Neuronal stem cell (in vitro differentiated cells): ENCODE data around the gene STXBP1.

Experiments
- DNase-seq: peaks from one replicate; pipeline ENCODE4 v3.0.0-alpha.2; 2013; ENCODE audit warnings: low spot score
- H2AFZ ChIP-seq: one replicate; pipeline ENCODE4 v1.6.1; 2013; ENCODE audit warnings: mild to moderate bottlenecking, low read length, inconsistent platforms
- H2AK5ac ChIP-seq: 2 replicates; pipeline ENCODE4 v1.6.1; 2013; ENCODE audit warnings: low read depth, mild to moderate bottlenecking, inconsistent platforms, low read length, moderate library complexity, mixed read lengths
- H2BK120ac ChIP-seq: 2 replicates; pipeline ENCODE4 v1.6.1; 2013; ENCODE audit warnings: low read depth, mild to moderate bottlenecking, inconsistent platforms, low read length, moderate library complexity, mixed read lengths
- H2BK12ac ChIP-seq: one replicate; pipeline ENCODE4 v1.6.1; 2013; ENCODE audit warnings: low read length, inconsistent platforms
- H2BK15ac ChIP-seq: 2 replicates; pipeline ENCODE4 v1.6.1; 2013; ENCODE audit warnings: mild to moderate bottlenecking, low read length, inconsistent platforms, mixed read lengths
- H2BK5ac ChIP-seq: one replicate; pipeline ENCODE4 v1.6.1; 2013; ENCODE audit warnings: inconsistent platforms, mild to moderate bottlenecking, low read length, moderate library complexity
- H3K14ac ChIP-seq: one replicate; pipeline ENCODE4 v1.6.1; 2013; ENCODE audit warnings: low read length, inconsistent platforms
- H3K18ac ChIP-seq: 2 replicates; pipeline ENCODE4 v1.6.1; 2013; ENCODE audit warnings: low read length, inconsistent platforms
- H3K23ac ChIP-seq: 2 replicates; pipeline ENCODE4 v1.6.1; 2013; ENCODE audit warnings: low read depth, mild to moderate bottlenecking, mixed read lengths, low read length, inconsistent platforms; ENCODE audit not compliant: poor library complexity
- H3K27ac ChIP-seq: replicated peaks from 3 replicates; pipeline ENCODE4 v1.5.1; 2013; ENCODE audit warnings: low read length, inconsistent platforms
- H3K27me3 ChIP-seq, 3 experiments: 2 replicates each; pipeline ENCODE4 v1.6.1; 2013; ENCODE audit warnings: low read length in 3 of 3, mild to moderate bottlenecking in 2 of 3, inconsistent platforms in 1 of 3, low read depth in 1 of 3, mixed read lengths in 1 of 3, moderate library complexity in 1 of 3; ENCODE audit not compliant: control insufficient read depth in 3 of 3, insufficient read depth in 3 of 3
- H3K36me3 ChIP-seq, 2 donors: replicated peaks in 1 of 2; 2 replicates each; pipeline ENCODE4 v1.6.1; 2013; ENCODE audit warnings: low read length in 2 of 2; ENCODE audit not compliant: control insufficient read depth in 2 of 2, insufficient read depth in 2 of 2
- H3K4ac ChIP-seq: 2 replicates; pipeline ENCODE4 v1.6.1; 2013; ENCODE audit warnings: inconsistent platforms, mild to moderate bottlenecking, low read length, moderate library complexity
- H3K4me1 ChIP-seq, 2 donors: 1 replicate in 1 of 2; 2 replicates in 1 of 2; pipeline ENCODE4 v1.6.1; 2013; ENCODE audit warnings: low read length in 2 of 2, low read depth in 1 of 2; ENCODE audit not compliant: control insufficient read depth in 2 of 2, insufficient read depth in 1 of 2
- H3K4me2 ChIP-seq: one replicate; pipeline ENCODE4 v1.6.1; 2013; ENCODE audit warnings: mild to moderate bottlenecking, low read length, inconsistent platforms; ENCODE audit not compliant: insufficient read depth, poor library complexity, severe bottlenecking
- H3K4me3 ChIP-seq, 2 donors: 2 replicates each; pipeline ENCODE4 v1.5.1; 2013; ENCODE audit warnings: low read length in 2 of 2, mild to moderate bottlenecking in 2 of 2, inconsistent platforms in 1 of 2, moderate library complexity in 1 of 2
- H3K79me1 ChIP-seq: one replicate; pipeline ENCODE4 v1.6.1; 2013; ENCODE audit warnings: low read depth, mild to moderate bottlenecking, inconsistent platforms, low read length, moderate library complexity
- H3K9ac ChIP-seq: one replicate; pipeline ENCODE4 v1.6.1; 2013; ENCODE audit warnings: mild to moderate bottlenecking, low read depth, low read length, inconsistent platforms; ENCODE audit not compliant: poor library complexity
- H3K9me3 ChIP-seq, 2 donors: replicated peaks in 1 of 2; 2 replicates each; pipeline versions ENCODE3 to v1.6.1; 2013; ENCODE audit warnings: low read length in 2 of 2, mild to moderate bottlenecking in 2 of 2, inconsistent platforms in 1 of 2, low read depth in 1 of 2, mixed read lengths in 1 of 2, moderate library complexity in 1 of 2; ENCODE audit not compliant: control insufficient read depth in 2 of 2, insufficient read depth in 1 of 2
- H4K8ac ChIP-seq: one replicate; pipeline ENCODE4 v1.6.1; 2013; ENCODE audit warnings: low read depth, mild to moderate bottlenecking, inconsistent platforms, low read length, moderate library complexity
- H4K91ac ChIP-seq: one replicate; pipeline ENCODE4 v1.6.1; 2013; ENCODE audit warnings: low read length, low read depth, mild to moderate bottlenecking, inconsistent platforms; ENCODE audit not compliant: poor library complexity
- WGBS, 2 donors: extraction: QIAGEN DNeasy Blood & Tissue Kit; methylation state at CpG; one replicate each; pipeline ENCODE4 v1.1.7; 2013; ENCODE audit warnings: missing lambda C conversion rate in 2 of 2, mixed read lengths in 1 of 2; ENCODE audit not compliant: insufficient read length in 2 of 2, insufficient replicate concordance in 1 of 2; ENCODE audit errors: extremely low coverage in 2 of 2; 5-methylcytosine and 5-hydroxymethylcytosine counted together

STXBP1 gene

GRCh38 chr9:127679506-127679905 is 67.4 kb downstream of the STXBP1 start:
- Histone ChIP-seq H3K4me2 (no peak overlapping the region), H2BK15ac (no peak overlapping the region), H2BK120ac (no peak overlapping the region), H3K9ac (no peak overlapping the region), H2BK5ac (no peak overlapping the region), H3K23ac (no peak overlapping the region), H3K79me1 (peaks cover 2% of the 10 kb centered on the region), H3K4me1 (no peaks in the 10 kb centered on the region), H2AFZ (no peak overlapping the region), H4K8ac (no peak overlapping the region), H3K36me3 (peaks cover 45 to 89% of the 10 kb centered on the region in 2 donors), H3K27me3 (no peaks in the 10 kb centered on the region), H3K18ac (no peak overlapping the region), H2BK12ac (no peak overlapping the region), H3K27ac (no peak overlapping the region), H4K91ac (no peak overlapping the region), H2AK5ac (no peak overlapping the region), H3K4me3 (no peak overlapping the region), H3K14ac (no peak overlapping the region), H3K4ac (no peak overlapping the region), H3K9me3 (no peaks in the 10 kb centered on the region)
- no CpG with 5 or more reads among the region's 2 CpGs for WGBS, 2 donors
- DNase-seq = no peak

DNA sequence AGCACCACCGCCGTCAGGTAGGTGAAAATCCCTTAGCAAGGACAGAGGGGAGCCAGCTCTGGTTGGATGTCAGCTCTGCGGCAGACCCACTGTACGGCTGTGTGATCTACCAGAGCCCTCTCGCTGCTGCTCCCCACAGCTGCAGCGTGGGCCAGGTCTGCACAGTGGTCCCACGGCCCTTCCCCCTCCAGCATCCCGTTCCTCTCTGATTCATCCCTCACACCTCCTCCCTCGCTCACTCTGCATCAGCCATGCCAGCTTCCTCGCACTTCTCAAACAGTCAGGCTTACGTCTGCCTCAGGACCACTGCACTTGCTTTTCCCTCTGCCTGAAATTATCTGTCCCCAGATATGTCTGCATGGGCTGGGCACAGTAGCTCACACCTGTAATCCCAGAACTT is 68.1 kb downstream of the STXBP1 start:
- no peak for DNase-seq
- Histone ChIP-seq H3K79me1 (peaks cover 2% of the 10 kb centered on the region), H3K9me3 (no peaks in the 10 kb centered on the region), H2BK120ac (no peak overlapping the region), H3K4me1 (no peaks in the 10 kb centered on the region), H3K27me3 (no peaks in the 10 kb centered on the region), H2BK15ac (no peak overlapping the region), H3K18ac (no peak overlapping the region), H2AK5ac (no peak overlapping the region), H3K14ac (no peak overlapping the region), H3K23ac (no peak overlapping the region), H4K91ac (no peak overlapping the region), H2AFZ (no peak overlapping the region), H3K4me3 (no peak overlapping the region), H4K8ac (no peak overlapping the region), H3K4me2 (no peak overlapping the region), H3K36me3 (peaks cover 45 to 84% of the 10 kb centered on the region in 2 donors), H2BK12ac (no peak overlapping the region), H3K27ac (no peak overlapping the region), H2BK5ac (no peak overlapping the region), H3K9ac (no peak overlapping the region), H3K4ac (no peak overlapping the region)
- WGBS, 2 donors = no CpG with 5 or more reads among the region's 11 CpGs

DNA sequence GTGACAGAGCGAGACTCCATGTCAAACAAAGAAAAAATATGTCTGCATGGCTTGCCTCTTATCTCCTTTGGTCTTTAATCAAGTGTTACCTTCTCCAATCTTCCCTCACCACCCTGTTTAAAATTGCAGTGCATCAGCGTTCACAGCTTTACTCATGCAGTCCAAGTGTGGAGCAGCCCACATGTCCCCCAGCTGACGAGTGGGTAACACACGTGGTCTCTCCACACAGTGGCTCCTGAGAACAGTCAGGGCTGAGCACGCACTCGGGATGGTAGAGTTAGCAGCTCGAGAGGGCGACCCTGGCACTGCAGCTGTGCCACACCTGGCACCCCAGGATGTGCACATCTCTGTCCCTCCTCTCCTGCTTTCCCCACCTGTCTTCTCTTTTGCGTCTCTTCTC is 68.8 kb downstream of the STXBP1 start:
- peaks cover 45 to 78% of the 10 kb centered on the region in 2 donors for H3K36me3 ChIP-seq

GRCh38 chr9:127682351-127683136 is 70.5 kb downstream of the STXBP1 start:
- Histone ChIP-seq H3K4me3 (no peak overlapping the region), H2BK15ac (no peak overlapping the region), H2BK120ac (no peak overlapping the region), H2AFZ (no peak overlapping the region), H3K9ac (no peak overlapping the region), H4K8ac (no peak overlapping the region), H3K27ac (no peak overlapping the region), H2BK12ac (no peak overlapping the region), H2BK5ac (no peak overlapping the region), H4K91ac (no peak overlapping the region), H3K14ac (no peak overlapping the region), H3K9me3 (no peaks in the 10 kb centered on the region), H3K18ac (no peak overlapping the region), H2AK5ac (no peak overlapping the region), H3K23ac (no peak overlapping the region), H3K4ac (no peak overlapping the region), H3K4me2 (no peak overlapping the region), H3K27me3 (no peaks in the 10 kb centered on the region), H3K4me1 (no peaks in the 10 kb centered on the region), H3K36me3 (peaks cover 41 to 73% of the 10 kb centered on the region in 2 donors), H3K79me1 (peaks cover 2% of the 10 kb centered on the region)
- WGBS, 2 donors = no CpG with 5 or more reads among the region's 23 CpGs
- no peak for DNase-seq

More for the DNA sequence above, 68.8 kb downstream of the STXBP1 start:
- H3K27ac ChIP-seq = no peak overlapping the region
- H3K9me3 ChIP-seq = no peaks in the 10 kb centered on the region
- no peak overlapping the region for H3K4me2 ChIP-seq
- no peak for DNase-seq
- H2BK120ac ChIP-seq = no peak overlapping the region
- no peak overlapping the region for H3K18ac ChIP-seq
- no CpG with 5 or more reads among the region's 9 CpGs for WGBS, 2 donors
- H3K79me1 ChIP-seq = peaks cover 2% of the 10 kb centered on the region
- no peak overlapping the region for H3K4me3 ChIP-seq
- H2BK15ac ChIP-seq = no peak overlapping the region
- H3K27me3 ChIP-seq = no peaks in the 10 kb centered on the region
- no peaks in the 10 kb centered on the region for H3K4me1 ChIP-seq
- H3K4ac ChIP-seq = no peak overlapping the region
- no peak overlapping the region for H2AFZ ChIP-seq
- H3K23ac ChIP-seq = no peak overlapping the region
- H2BK5ac ChIP-seq = no peak overlapping the region
- H2BK12ac ChIP-seq = no peak overlapping the region
- H4K91ac ChIP-seq = no peak overlapping the region
- H3K14ac ChIP-seq = no peak overlapping the region
- H4K8ac ChIP-seq = no peak overlapping the region
- H2AK5ac ChIP-seq = no peak overlapping the region
- no peak overlapping the region for H3K9ac ChIP-seq
